NCI-H2029 treated with DMSO at 0.1 percent for 48 hours (cell line): ENCODE measurements around the gene LY6G5B.
A peak's percentile ranks its signal among the peaks of the same experiment; 100 is the strongest.

Experiments used
- DNase-seq: peaks from one replicate; lab custom pipeline; 2025; lab: John Stamatoyannopoulos, UW

Gene LY6G5B

GRCh38 chr6:31663126-31663960 lies 6.4 kb upstream of the LY6G5B start:
- DNase-seq = no peak

- DNase-seq = no peak
Measured at GRCh38 chr6:31663961-31664789, 5.6 kb upstream of the LY6G5B start.

- DNase-seq = peak; percentile 62
Measured at GRCh38 chr6:31664790-31665500, 4.8 kb upstream of the LY6G5B start, which contains the start of gene GPANK1. Gene GPANK1 (minus strand): TSS chr6:31664997. CDS start chr6:31664478, 519 bp downstream.

GRCh38 chr6:31665501-31666336 lies 4.1 kb upstream of the LY6G5B start, which contains the start of gene CSNK2B:
Gene CSNK2B (plus strand): TSS chr6:31666080. CDS start chr6:31666832, 752 bp downstream.
- peak; percentile 97 for DNase-seq

GRCh38 chr6:31666337-31666965 lies 3.3 kb upstream of the LY6G5B start:
- no peak for DNase-seq

GRCh38 chr6:31676322-31676903 lies 6.6 kb downstream of the LY6G5B start:
- no peak for DNase-seq

- no peak for DNase-seq
Measured at GRCh38 chr6:31676904-31677303, 7.1 kb downstream of the LY6G5B start.

- no peak for DNase-seq
Measured at GRCh38 chr6:31677955-31678354, 8.2 kb downstream of the LY6G5B start.

- peak; percentile 84 for DNase-seq
Measured at GRCh38 chr6:31680226-31681134, 10.7 kb downstream of the LY6G5B start, which contains the start of gene LY6G5C. Gene LY6G5C (minus strand): TSS chr6:31681067. CDS start chr6:31680373, 694 bp downstream.

GRCh38 chr6:31681135-31681671 lies 11.4 kb downstream of the LY6G5B start:
- no peak for DNase-seq

- no peak for DNase-seq
Measured at GRCh38 chr6:31683591-31683990, 13.8 kb downstream of the LY6G5B start.

- no peak for DNase-seq
Measured at GRCh38 chr6:31686483-31686882, 16.7 kb downstream of the LY6G5B start.

GRCh38 chr6:31687321-31687720 lies 17.5 kb downstream of the LY6G5B start:
- no peak for DNase-seq

GRCh38 chr6:31687860-31688693 lies 18.3 kb downstream of the LY6G5B start:
- DNase-seq = no peak

- no peak for DNase-seq
Measured at GRCh38 chr6:31689249-31690110, 19.7 kb downstream of the LY6G5B start.

GRCh38 chr6:31690231-31691077 lies 20.7 kb downstream of the LY6G5B start:
- no peak for DNase-seq
